ENCODE results near the gene NME4.
A peak's percentile ranks its signal among the peaks of the same experiment; 100 is the strongest.
"Not testable (repeated sequence)": the region's sequence is repeated elsewhere in the genome, so short reads cannot be mapped to it uniquely, and the experiment has no call there.

Gene NME4

DNA sequence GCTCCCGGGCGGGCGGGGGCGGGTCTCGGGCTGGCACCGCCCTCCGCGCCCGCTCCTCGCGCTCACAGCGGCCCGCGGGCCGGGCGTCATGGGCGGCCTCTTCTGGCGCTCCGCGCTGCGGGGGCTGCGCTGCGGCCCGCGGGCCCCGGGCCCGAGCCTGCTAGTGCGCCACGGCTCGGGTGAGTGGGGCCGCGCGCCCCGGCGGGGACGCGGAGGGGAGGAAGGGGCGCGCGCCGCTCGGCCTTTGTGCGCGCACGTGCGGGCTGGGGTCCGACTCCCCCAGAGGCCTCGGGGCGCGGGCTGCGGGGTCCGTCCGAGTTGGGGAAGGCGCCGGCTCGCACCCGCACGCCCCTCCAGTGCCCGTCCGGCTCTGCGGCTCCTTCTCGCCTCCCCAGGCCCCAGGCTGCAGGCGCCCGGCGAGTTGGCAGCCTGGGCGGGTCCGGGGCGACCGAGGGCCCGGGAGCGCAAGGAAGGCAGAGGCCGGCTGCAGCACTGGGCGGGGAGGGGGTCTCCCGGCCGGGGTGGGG is at the start of gene NME4:
Gene NME4, plus strand, starts transcription at position 65 of the 527 bp plus-strand sequence. Its CDS starts 24 bp downstream, at position 89.
- DNase-seq = no peak

DNA sequence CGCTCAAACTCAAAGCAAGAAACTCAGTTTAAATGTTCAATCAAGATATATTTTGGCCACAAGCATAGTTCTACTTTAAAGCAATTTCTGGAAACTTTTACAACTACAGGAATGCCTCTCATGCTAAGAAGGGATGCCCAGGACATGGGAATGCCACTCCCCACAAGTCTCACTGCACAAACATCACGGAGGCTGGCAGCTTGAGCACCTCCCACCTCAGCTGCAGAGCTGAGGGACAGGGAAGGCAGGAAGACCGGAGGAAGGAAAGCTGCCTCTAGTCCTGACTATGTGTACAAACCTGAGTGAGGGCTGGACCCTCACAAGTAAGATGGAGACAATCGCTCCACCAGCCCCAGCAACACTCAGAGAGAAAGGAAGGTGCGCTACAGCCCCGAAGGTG is 49.8 kb upstream of the NME4 start:
- DNase-seq = no peak

- not testable (repeated sequence) for DNase-seq
Measured at GRCh38 chr16:348495-348894, 48.5 kb upstream of the NME4 start.

DNA sequence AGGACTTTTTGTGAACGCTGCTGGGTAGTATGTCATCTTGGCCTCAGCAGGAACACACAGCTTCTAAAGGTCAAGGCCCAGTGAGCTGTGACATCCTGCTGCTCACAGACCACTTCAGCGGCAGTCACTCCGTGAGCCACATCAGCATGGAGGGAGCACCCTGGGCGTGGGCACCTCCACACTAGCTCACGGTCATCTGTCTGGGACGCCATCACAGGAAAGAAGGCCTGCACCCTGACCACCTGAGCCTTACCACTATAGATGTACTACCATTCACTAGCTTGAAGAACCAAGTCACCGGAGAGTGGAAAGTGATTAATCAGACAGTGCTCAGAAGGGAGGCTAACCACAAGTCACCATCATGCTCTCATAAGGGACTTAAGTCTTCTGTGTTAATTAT is 47.8 kb upstream of the NME4 start:
- no peak for DNase-seq

GRCh38 chr16:350203-350602 is 46.8 kb upstream of the NME4 start:
- no peak for DNase-seq

DNA sequence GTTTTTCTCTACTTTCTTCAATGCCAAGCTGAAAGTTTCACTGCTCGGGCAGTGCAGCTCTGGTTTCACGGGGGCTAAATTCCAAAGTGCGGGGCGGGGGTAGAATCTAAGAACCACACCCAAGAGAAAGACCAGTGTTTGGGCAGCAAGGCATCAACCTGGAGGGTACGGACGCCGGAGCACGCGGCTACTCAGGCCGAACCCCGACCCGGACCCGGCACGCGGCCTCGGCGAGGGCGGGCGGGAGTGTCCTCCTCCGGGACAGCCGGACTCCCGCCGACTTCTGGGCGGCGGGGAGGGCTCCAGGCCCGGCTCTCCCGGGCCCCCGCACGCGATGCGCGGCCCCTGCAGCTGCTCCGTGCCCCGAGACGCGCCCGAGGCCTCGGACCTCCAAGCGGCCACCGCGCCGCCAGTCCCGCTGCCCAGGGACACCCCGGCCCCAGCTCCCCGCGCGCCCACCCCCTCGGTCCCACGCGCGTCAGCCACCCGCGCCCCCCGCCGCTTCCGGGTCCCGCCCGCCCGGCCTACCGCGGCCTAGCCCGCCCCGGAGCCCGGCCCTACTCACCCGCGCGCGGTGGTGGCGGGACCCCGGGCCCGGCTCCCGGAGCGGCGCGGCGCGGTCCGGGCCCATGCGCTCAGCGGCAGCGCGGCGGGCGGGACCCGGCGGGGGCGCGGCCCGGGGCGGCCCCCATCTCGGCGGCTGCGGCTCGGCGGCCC is 45.0 kb upstream of the NME4 start:
- DNase-seq = no peak

DNA sequence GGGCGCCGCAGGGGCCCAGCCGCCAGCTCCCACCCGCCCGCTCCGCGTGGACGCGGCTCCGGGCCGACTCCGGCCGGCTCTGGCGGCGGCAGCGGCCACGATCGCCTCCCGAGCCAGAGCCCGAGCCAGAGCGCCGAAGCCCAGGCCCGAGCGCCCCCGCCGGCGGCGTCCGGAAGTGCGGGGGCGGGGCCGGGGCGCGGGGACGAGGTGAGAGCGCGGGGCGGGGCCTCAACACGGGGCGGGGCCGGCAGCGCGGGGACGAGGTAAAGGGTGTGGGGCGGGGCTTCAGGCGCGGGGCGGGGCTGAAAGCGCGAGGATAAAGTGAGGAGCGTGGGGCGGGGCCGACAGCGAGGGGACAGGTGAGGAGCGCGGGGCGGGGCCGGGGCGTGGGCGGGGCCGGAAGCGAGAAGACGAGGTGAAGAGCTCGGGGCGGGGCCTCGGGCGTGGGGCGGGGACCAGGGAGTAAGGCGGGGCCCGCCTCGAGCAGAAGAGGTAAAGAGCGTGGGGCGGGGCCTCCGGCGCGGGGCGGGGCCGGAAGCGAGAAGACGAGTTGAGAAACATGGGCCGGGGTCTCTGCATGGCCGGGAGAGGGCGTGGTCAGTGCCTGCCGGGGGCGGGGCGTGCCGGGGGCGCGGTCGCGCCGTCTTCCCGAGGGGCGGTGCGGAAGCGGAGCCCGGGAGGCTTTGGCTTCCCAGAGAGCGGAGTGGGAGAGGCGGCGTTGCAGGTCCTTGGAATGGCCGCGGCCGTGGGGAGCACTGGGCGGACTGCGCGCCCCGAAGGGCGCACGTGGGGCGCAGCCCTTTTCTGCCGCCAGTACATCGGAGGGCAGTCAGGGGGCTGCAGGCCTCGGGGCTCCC is 44.2 kb upstream of the NME4 start, which contains the start of gene AXIN1:
Gene AXIN1, minus strand, starts transcription at position 177 of the 857 bp plus-strand sequence. CDS start 5,698 bp downstream, outside the sequence.
- DNase-seq = peak; percentile 100

DNA sequence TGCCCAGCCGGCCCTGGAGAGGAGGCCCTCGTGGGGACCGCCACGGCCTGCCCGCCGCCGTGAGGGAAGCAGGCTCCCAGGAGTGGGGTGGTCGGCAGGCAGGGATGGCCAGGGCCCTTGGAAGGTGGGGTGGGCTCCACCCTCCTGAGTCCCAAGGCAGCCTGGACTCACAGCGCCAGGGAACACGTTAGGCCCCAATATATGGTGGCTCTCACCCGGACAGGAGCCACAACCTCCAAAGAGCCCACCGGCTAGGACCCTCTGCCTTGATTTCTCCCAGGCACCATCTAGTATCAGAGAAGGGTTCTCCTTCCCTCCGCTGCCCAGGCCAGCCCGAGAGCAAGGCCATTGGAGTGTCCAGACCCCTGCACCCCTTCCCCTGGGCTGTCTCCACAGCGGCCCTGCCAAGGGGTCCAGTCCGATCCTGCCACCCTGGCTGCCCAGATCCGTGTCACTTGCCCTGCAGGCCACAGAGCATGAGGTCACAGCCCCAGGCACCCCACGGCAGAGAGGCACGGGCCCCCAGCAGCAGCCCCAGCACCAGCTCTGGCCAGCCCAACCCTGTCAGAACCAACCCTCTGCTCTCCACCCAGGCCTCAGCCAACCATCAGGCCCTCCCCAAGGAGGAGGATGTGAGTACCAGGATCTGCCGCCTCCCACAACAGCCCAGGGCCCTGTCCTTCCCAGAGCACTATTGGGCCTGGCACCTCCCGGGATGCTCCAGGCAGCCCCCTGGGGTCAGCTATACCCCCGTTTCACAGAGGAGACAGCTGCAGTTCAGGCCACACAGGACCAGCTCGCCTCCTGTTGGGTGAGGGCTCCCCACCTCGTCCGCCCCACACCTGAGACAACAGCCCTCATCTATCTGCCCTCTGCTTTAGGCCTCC is 43.4 kb upstream of the NME4 start:
- no peak for DNase-seq

DNA sequence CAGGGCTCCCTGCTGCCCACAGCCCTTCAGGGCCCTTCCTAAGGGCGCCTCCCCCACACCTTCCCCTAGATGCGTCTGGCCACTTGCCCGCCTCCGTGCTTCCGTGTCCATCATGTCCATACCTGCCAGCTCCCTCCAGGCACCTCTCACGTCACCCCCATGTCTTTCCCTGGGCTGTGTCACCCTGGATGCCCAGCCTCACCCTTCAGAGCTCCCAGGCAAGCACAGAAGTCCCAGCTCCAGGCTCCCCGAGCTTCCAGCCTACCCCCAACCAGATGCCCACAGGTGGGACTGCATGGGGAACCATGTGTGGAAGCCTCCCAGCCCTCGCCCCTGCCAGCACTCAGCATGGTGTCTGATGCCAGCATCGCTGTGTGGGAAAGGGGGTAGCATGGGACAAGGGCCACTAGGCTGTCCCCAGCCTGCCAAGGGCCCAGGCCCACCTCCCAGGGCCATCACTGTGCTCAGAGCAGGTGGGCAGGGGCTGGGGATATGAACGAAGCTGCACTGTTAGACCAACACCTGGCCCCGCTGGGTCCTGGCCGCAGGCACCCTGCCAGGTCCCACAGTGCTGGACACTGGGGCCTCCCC is 42.6 kb upstream of the NME4 start:
- no peak for DNase-seq

GRCh38 chr16:354971-355461 is 42.0 kb upstream of the NME4 start:
- DNase-seq = no peak

GRCh38 chr16:356741-357140 is 40.3 kb upstream of the NME4 start:
- DNase-seq = no peak

DNA sequence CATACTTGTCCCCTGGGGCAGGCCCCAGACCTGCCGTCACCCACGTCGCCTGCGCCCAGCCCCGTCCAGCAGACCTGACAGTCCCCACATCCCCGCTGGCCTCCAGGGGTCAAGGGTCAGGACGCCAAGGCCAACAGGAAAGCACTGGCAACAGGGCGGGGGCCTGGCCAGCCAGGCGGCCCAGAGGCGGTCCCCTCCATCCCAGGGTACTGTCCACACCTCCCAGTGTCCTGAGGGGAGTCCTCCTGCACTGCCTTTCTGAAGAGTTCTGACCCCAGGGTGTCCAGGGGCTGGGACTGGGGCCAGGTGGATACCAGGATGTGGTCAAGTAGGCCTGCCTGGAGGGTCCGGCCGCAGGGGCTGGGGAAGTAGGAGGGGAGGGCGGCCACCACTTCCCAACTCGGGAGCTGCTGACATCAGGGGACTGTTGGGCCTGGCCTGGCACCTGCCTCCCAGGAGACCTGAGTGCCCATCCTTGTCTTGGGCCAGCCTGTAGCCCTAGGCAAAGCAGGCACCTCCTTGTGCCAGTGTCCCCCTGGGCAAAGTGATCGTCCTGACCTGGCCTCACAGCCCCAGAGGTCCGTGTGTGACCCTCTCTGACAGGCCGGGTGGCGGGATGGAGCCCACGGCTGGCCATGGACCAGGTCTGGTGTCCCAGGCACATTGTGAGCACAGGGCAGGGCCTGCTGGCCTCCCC is 37.8 kb upstream of the NME4 start:
- no peak for DNase-seq

- no peak for DNase-seq
Measured at GRCh38 chr16:359871-360697, 36.9 kb upstream of the NME4 start.

DNA sequence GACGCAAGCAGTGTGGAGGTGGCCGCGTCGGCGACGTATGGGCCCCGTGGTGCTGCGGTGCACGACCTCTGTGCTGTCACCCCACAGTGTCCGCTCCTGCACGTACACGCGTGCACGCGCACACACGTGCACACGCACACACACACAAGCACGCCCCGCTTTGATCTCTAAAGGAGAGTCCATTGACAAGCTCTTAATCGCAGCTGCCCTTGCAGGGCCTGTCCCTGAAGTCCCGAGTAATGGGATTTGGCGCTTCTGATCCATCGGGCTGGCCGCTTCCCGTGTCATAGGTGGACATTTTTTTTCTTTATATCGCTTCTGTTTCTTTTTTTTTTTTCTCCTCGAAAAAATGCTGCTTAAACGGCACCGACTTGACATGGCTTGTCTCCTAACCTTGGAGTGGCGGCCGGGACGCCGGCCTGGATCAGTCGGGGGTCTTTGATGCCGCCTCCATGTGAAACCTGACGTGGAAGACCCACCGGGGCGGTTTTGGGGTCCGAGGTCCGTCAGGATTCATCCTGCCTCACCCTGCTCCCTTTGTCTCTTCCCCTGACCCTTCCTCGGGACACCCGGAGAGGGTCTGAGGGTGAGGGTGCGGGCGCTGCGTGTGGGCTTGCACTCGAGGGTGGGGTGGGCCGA is 36.2 kb upstream of the NME4 start:
- no peak for DNase-seq

DNA sequence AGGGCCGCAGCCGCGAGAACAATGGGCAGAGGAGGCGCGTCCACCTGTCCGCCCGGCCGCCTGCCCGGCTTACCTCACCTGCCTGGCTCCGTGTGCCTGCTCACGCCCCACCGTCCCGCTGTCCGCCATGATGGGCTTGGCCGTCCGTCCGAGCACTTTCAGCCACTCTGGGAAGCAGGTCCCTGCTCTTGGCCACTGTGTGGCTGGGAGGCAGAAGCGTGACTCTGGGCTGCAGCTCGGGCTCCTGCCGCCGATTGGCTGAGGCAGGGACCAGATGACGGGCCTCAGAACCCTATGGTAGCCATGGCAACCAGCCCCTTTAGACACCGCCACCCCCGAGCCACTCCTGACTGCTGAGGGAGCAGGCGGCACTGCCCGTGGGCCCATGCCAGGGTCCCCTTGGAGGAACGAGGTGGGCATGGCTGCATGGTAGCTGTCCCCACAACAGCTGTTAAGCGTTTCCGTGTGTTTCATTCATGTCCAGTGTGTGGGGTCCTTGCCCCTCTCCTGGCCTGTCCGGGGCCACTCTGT is 35.6 kb upstream of the NME4 start:
- no peak for DNase-seq

- DNase-seq = peak; percentile 77
Measured at GRCh38 chr16:361872-362701, 34.9 kb upstream of the NME4 start.

GRCh38 chr16:362702-362999 is 34.3 kb upstream of the NME4 start:
- not testable (repeated sequence) for DNase-seq

DNA sequence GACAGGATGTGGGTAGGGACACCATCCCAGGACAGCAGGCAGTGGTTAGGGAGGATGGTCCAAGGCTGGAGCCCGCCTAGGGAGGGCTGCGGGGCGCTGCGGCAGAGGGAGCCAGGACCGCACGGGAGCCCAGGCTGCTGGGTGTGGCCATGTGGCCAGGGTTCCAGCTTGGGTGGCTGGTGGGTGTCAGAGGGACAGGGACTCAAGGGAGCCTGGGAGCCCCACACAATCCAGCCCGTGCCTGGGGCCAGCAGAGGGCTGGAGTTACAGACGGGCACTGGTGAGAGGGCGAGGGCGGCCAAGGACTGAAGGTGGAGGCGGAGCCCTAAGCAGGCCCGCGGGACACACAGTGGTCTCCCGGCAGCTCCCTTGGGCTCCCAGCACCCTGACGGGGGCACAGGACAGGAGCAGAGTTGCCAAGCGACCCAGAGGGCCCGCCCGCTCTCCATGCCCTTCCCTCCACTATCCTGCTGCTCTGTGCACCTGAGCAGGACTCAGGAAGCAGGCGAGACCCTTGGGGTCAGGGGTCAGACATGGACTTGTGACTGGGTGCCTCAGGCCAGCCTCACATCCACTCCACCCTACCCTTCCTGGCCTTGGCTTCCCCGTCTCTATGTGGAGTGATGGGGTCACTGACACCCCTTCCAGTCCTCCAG is 33.8 kb upstream of the NME4 start:
- DNase-seq = no peak
